ENCODE data around the gene CNN2.

GRCh38 chr19:1058112-1058511, 31.7 kb downstream of the CNN2 start:
- TF ChIP-seq CTCF (IDR thresholded peaks at IDR 0.05) (no peak), RAD21 (conservative IDR thresholded peaks at IDR 0.05 in 1 of 2, IDR thresholded peaks at IDR 0.05 in 1 of 2) (no peak), POLR2A (IDR thresholded peaks at IDR 0.05; ENCODE audit: low read length) (no peak), NFE2L2 (conservative IDR thresholded peaks at IDR 0.05; ENCODE audit: low read length) (no peak), EP300 (IDR thresholded peaks at IDR 0.05) (no peak), ZFP36 (IDR thresholded peaks at IDR 0.05; ENCODE audit: borderline replicate concordance, partially characterized antibody) (no peak), CEBPB (IDR thresholded peaks at IDR 0.05) (no peak), REST (IDR thresholded peaks at IDR 0.05) (no peak), MAZ (IDR thresholded peaks at IDR 0.05; ENCODE audit: borderline replicate concordance, low read depth, low read length) (no peak), SMC3 (IDR thresholded peaks at IDR 0.05) (no peak), BHLHE40 (IDR thresholded peaks at IDR 0.05; ENCODE audit: low read depth, low read length) (no peak)
